HG03565 (cell line): Measurements from ENCODE around the gene MRPL51.

ENCODE experiments used
- ATAC-seq: cut with Tn5 transposase; IDR thresholded peaks from one replicate; pipeline ENCODE4 v1.9.1; 2021; ENCODE audit warnings: mild to moderate bottlenecking, moderate library complexity; ENCODE audit not compliant: unreplicated experiment

Gene MRPL51

GRCh38 chr12:6462234-6462995, 30.6 kb downstream of the MRPL51 start:
- ATAC-seq = no peak

DNA sequence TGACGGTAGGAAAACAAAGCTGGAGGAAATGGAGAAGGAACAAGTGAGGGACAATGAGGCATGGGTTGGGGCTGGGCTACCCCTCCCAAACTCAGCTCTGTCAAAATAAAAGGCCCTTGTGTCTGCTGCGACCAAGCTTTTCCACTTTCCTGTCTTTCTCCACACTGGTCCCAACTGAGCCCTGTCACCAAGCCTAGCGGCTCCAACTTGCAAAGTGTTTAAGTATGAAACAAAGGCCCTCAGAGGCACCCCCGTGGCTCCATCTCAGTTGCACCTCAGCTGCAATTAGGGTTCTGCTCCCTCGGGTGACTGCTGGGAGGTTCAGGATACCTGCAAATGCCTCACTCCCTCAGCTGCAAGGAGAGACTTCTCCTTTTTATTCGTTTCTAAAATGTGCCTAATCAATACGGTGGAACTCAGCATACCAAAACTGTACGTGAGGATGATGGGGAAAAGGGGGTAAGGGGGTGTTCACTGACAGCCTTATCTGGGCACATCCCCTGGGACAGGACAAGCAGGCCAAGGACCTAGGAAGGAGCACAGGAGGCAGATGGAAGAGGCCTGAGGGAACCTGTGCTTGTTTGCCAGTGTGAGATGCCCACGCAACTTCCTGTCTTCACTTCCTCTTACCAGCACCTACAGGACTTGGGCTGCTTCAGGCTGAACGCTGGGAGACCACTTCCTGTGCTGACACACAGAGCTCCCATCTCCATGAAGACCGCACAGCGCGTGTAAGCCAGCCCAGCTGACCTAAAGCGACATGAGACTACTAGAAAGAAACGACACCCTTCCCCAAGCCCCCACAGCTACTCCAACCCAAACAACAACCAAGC, 31.4 kb downstream of the MRPL51 start:
- peak; percentile 56 for ATAC-seq

DNA sequence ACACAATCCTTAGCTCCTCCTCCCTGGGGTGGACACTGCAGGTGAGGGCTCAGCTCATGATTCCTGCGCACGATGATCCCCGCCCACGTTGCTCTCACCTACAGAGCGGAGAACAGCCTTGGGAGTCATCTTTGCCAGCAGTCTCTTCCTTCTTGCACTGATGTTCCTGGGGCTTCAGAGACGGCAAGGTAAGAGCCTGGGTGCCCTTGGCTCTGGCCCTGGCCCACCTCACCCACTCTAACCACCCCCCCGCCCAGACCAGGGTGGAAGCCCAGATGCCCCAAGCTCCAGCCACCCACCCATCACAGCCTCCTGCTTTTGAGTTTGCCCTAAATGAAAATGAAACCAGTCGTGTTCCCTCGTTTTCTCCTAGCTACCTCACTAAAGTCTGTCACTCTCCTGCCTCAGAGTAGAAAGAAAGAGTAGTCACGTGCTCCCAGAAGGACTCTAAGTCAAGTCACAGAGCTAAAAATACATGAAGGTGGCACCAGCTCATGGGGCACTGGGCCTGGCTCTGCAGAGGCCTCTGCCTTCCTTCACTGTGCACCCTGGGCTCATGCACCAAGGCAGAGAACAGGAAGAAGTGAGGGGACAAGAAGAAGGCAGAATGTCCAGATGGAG, 32.2 kb downstream of the MRPL51 start:
- ATAC-seq = no peak

- ATAC-seq = no peak
These were observed 34.1 kb downstream of the MRPL51 start for GRCh38 chr12:6459004-6459337.

GRCh38 chr12:6458281-6459003, 34.6 kb downstream of the MRPL51 start:
- no peak for ATAC-seq

DNA sequence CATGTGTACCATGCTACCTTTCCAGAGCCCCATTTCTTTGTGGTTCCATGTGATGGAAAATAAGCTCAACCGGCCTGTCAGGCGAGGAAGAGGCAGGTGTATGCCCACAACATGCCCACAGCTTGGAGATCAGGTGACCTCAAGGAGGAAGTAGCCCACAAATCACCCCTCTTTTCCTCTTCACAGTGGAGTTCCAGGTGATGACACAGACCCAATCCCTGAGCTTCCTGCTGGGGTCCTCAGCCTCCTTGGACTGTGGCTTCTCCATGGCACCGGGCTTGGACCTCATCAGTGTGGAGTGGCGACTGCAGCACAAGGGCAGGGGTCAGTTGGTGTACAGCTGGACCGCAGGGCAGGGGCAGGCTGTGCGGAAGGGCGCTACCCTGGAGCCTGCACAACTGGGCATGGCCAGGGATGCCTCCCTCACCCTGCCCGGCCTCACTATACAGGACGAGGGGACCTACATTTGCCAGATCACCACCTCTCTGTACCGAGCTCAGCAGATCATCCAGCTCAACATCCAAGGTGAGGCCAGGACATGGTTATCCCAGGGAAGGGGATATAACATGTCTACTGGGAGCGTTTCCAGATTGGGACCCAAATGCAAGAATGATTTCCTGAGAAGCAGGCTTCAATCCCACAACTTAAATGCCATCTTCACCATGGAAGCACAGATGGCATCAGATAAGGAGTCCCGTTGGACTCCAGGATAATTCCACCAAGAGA, 35.7 kb downstream of the MRPL51 start:
- no peak for ATAC-seq

- ATAC-seq = no peak
These were observed 40.0 kb downstream of the MRPL51 start for GRCh38 chr12:6452944-6453630.

GRCh38 chr12:6452245-6452943, 40.7 kb downstream of the MRPL51 start:
- no peak for ATAC-seq

- peak; percentile 47 for ATAC-seq
These were observed 41.5 kb downstream of the MRPL51 start, which contains the start of gene TAPBPL for GRCh38 chr12:6451348-6452244. TAPBPL (plus strand) TSS chr12:6452042; CDS start chr12:6452249, 207 bp downstream.

DNA sequence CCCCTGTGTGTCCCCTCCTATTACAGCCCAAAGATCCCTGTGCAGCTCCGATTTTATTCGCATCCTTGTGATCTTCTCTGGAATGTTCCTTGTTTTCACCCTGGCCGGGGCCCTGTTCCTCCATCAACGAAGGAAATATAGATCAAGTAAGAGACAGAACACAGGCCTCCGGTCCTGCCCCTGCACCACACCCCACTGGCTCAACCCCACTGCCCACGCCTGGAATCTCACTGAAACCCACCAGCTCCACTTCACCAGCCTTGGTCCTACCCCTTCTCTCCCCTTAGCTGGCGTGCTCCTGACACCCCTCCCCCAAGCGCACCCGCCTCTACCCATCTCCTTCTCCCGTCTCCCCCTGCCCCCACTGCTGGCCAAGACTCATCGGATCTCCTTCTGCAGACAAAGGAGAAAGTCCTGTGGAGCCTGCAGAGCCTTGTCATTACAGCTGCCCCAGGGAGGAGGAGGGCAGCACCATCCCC, 42.2 kb downstream of the MRPL51 start:
- no peak for ATAC-seq

DNA sequence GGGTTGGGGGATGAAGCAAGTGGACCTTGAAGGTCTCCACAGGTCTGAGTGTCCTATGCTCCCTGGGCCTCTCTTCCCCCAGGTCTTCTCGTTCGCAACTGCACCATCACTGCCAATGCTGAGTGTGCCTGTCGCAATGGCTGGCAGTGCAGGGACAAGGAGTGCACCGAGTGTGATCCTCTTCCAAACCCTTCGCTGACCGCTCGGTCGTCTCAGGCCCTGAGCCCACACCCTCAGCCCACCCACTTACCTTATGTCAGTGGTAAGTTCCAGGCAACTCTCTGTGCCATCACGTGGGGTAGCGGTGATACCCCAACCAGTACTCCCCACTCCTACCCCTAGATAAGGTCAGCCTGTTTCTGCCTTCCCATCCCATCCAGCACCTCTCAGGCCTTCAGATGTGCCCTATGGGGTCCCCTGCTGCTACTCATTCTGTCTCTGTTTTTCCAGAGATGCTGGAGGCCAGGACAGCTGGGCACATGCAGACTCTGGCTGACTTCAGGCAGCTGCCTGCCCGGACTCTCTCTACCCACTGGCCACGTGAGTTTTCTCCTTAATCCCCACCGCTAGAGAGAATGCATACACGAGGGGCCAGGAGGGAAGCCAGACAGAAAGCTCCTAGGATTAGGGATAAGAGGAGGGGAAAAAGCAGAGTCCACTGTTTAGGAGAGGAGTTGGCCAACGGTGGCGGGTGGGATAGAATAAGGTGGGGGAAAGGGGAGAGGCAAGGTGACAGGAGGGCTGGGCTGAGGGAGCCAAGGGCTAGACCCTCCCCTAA, 42.8 kb downstream of the MRPL51 start:
- no peak for ATAC-seq

- no peak for ATAC-seq
These were observed 48.1 kb downstream of the MRPL51 start, which contains the start of gene CD27 for GRCh38 chr12:6444704-6445688. CD27 (plus strand) TSS chr12:6444955; CDS start chr12:6445096, 141 bp downstream.

DNA sequence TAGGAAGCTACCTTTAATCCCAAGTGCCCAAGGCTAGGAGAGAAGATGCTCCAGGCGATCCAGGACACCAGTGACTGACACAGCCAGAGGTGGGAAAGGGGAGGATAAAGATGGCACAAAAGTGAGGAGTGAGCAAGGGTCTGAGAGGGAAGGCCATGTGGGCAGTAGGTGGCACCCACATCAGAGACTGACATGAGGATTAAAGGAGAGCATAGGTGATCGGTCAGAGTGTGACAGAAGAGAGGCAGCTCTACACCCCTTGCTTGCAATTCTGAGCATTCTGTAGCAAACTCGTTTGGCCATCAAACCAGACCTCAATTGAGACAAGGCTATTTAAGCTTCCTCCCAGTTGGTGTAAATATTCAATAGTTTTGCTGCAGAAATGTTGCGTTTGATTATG, 49.0 kb downstream of the MRPL51 start:
- no peak for ATAC-seq

GRCh38 chr12:6443361-6443983, 49.6 kb downstream of the MRPL51 start:
- no peak for ATAC-seq

- no peak for ATAC-seq
These were observed 50.2 kb downstream of the MRPL51 start for GRCh38 chr12:6442836-6443235.
